Neural cell (in vitro differentiated cells): ENCODE data around the gene ANKRD55.

Source experiments
- EP300 ChIP-seq: fragments of 450-650 bp; conservative IDR thresholded peaks from 2 replicates; pipeline ENCODE4 v1.6.1; 2014; ENCODE audit warnings: antibody characterized with exemption, mild to moderate bottlenecking, moderate library complexity; ENCODE audit not compliant: poor library complexity, severe bottlenecking
- EZH2 ChIP-seq: fragments of 200-600, 300-800 bp; shearing (Covaris generic), sonication (generic); IDR thresholded peaks from 2 replicates; pipeline ENCODE4 v1.6.1; 2014; ENCODE audit warnings: antibody characterized with exemption, low read length, borderline replicate concordance, mild to moderate bottlenecking; ENCODE audit not compliant: insufficient read depth, poor library complexity, severe bottlenecking
- MXI1 ChIP-seq: fragments of 450-650 bp; conservative IDR thresholded peaks from 2 replicates; pipeline ENCODE4 v1.6.1; 2014; ENCODE audit warnings: antibody characterized with exemption, mild to moderate bottlenecking; ENCODE audit not compliant: poor library complexity, severe bottlenecking
- POLR2AphosphoS5 ChIP-seq: IDR thresholded peaks from 2 replicates; pipeline ENCODE4 v1.6.1; 2012
- RAD21 ChIP-seq: fragments of 450-650 bp; conservative IDR thresholded peaks from 2 replicates; pipeline ENCODE4 v1.6.1; 2014; ENCODE audit warnings: antibody characterized with exemption, mild to moderate bottlenecking, moderate library complexity
- SMC3 ChIP-seq: fragments of 450-650 bp; conservative IDR thresholded peaks from 2 replicates; pipeline ENCODE4 v1.6.1; 2014; ENCODE audit warnings: antibody characterized with exemption, mild to moderate bottlenecking, moderate library complexity; ENCODE audit not compliant: poor library complexity
- TAF1 ChIP-seq: IDR thresholded peaks from 2 replicates; pipeline ENCODE4 v1.6.1; 2012; ENCODE audit warnings: low read depth
- TF ChIP-seq, protein P1 (sequence below): fragments of 450-650 bp; IDR thresholded peaks from 2 replicates; pipeline ENCODE4 v1.5.1; 2014; ENCODE audit warnings: antibody characterized with exemption, mild to moderate bottlenecking, moderate library complexity; ENCODE audit not compliant: poor library complexity, severe bottlenecking
- TF ChIP-seq, protein P2 (sequence below): IDR thresholded peaks from 2 replicates; pipeline ENCODE4 v1.6.1; 2012; ENCODE audit warnings: borderline replicate concordance

DNA sequence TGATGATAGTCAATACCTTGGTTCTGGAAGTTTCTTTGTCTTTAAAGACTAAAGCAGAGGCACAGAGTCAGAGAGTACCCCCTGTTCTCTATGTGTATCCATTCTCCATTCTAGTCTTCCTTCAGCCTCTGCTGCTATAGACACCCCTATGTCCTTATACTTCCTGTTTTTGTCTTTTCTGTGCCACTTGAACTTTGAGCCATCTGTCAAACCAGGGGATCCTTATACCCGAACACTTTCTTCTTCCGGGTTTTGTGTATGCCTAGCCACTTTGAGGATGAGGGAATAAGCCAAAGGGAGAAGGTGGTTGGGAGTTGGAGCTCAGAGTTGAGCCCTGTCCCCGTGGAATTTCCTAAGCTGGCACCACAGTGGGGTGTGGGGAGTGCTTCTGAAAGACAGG, 177.3 kb downstream of the ANKRD55 start:
- TF ChIP-seq TAF1 (no peak), POLR2AphosphoS5 (no peak), RAD21 (no peak), EP300 (no peak), EZH2 (no peak), SMC3 (no peak), MXI1 (no peak)
- TF ChIP-seq, protein P1, sequence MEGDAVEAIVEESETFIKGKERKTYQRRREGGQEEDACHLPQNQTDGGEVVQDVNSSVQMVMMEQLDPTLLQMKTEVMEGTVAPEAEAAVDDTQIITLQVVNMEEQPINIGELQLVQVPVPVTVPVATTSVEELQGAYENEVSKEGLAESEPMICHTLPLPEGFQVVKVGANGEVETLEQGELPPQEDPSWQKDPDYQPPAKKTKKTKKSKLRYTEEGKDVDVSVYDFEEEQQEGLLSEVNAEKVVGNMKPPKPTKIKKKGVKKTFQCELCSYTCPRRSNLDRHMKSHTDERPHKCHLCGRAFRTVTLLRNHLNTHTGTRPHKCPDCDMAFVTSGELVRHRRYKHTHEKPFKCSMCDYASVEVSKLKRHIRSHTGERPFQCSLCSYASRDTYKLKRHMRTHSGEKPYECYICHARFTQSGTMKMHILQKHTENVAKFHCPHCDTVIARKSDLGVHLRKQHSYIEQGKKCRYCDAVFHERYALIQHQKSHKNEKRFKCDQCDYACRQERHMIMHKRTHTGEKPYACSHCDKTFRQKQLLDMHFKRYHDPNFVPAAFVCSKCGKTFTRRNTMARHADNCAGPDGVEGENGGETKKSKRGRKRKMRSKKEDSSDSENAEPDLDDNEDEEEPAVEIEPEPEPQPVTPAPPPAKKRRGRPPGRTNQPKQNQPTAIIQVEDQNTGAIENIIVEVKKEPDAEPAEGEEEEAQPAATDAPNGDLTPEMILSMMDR = no peak
- TF ChIP-seq, protein P2, sequence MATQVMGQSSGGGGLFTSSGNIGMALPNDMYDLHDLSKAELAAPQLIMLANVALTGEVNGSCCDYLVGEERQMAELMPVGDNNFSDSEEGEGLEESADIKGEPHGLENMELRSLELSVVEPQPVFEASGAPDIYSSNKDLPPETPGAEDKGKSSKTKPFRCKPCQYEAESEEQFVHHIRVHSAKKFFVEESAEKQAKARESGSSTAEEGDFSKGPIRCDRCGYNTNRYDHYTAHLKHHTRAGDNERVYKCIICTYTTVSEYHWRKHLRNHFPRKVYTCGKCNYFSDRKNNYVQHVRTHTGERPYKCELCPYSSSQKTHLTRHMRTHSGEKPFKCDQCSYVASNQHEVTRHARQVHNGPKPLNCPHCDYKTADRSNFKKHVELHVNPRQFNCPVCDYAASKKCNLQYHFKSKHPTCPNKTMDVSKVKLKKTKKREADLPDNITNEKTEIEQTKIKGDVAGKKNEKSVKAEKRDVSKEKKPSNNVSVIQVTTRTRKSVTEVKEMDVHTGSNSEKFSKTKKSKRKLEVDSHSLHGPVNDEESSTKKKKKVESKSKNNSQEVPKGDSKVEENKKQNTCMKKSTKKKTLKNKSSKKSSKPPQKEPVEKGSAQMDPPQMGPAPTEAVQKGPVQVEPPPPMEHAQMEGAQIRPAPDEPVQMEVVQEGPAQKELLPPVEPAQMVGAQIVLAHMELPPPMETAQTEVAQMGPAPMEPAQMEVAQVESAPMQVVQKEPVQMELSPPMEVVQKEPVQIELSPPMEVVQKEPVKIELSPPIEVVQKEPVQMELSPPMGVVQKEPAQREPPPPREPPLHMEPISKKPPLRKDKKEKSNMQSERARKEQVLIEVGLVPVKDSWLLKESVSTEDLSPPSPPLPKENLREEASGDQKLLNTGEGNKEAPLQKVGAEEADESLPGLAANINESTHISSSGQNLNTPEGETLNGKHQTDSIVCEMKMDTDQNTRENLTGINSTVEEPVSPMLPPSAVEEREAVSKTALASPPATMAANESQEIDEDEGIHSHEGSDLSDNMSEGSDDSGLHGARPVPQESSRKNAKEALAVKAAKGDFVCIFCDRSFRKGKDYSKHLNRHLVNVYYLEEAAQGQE = no peak
